Astrocyte of the hippocampus (primary cell): ENCODE measurements around the gene DEGS1.

Experiments used
- DNase-seq: peaks from one replicate; pipeline ENCODE4 v3.0.0; 2011; ENCODE audit warnings: low read depth, low spot score

DEGS1 gene

DNA sequence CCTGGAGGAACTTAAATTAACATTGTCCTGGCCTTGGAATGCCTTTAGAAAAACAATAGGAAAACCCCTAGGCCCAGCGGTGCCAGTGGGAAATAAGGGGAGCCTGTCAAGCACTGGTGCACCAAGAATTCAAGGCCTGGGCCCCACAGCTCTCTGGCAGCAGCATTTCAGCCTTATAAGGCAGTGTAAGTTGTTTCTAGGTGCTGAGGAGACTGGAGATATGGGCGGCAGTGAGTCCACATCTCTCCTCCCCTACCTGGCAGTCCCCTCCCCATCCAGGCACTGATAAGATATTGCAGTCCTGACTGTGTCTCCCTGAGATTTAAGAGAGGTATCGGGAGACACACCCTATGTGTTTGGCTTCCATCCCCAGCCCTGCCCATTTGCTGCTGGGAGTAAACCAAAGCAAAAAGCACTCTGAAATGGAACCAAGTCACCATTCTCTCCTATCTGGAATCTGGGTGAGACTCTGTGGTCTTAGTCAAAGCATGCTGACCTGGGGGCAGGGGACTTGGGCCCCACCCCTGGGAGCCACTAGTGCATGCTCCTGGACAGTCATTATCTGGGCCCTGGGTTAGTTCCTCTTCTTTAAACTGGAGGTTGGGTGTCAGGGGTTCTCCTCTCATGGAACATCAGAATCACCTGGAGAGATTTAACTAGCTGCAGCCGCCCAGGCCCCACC is 30.5 kb downstream of the DEGS1 start:
- peak; percentile 27 for DNase-seq

DNA sequence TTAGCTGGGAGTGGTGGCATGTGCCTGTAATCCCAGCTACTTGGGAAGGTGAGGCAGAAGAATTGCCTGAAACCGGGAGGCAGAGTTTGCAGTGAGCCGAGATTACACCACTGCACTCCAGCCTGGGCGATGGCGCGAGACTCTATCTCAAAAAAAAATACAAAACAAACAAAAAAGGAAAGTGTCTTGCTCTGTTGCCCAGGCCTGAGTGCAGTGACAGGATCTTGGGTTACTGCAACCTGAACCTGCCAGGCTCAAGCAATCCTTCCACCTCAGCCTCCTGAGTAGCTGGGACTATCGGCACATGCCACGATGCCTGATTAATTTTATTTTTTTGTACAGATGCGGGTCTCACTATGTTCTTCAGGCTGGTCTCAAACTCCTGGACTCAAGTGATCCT is 33.3 kb downstream of the DEGS1 start:
- DNase-seq, result no peak

DNA sequence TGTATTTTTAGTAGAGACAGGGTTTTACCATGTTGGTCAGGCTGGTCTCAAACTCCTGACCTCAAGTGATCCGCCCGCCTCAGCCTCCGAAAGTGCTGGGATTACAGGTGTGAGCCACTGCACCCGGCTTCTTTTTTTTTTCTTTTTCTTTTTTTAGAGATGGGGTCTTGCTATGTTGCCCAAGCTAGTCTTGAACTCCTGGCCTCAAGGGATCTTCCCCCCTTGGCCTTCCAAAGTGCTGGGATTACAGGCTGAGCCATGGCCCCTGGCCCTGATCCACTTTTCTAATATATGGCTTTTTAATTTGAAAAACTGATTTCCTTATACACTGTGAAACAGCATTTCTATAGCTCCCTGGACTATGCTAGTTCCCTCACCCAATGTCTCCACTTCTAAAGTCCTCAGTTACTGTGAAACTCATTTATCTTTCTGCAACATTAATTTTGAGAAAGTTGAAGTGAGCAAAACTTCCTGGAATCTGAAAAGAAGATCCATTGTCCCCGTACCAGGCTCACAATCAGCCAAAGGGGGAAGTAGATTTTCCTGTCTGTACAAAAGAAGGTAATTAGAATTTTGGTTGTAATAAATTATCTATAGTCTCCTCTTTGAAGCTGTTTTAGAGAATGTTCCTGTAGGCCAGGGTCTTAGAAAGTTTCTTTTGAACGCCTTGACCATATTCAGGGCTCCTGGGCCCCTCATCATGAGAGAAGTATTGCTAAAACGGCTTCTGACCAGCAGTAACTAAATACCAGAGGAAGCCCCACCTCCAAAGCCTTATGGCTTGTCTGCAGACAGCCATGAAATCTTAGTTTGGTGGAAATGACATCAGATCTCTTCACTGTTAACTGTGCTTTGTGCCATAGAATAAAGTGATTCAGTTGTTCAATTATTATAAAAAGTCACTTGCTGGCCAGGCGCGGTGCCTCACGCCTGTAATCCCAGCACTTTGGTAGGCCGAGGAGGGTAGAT is 34.9 kb downstream of the DEGS1 start:
- no peak for DNase-seq

DNA sequence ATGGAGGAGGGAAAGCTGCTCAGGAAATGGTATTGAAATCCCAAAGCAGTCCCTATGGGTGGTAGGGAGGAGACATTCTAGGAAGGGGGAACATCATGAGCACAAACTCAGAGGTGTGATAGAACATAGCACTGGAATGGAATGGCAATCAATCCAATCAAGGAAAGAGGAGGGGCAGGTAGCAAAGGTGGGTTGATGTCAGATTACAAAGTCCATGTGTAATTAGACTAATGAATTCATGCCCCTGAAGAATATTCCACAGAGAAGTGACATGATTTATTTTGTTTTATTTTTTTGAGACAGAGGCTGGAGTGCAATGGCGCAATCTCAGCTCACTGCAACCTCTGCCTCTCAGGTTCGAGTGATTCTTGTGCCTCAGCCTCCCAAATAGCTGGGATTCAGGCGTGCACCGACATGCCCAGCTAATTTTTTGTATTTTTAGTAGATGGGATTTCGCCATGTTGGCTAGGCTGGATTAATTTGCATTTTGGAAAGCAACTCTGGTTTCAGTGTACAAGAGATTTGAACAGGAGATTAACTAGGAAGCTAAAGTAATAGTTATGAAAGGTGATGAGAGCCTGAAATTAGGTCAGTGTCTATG is 36.1 kb downstream of the DEGS1 start:
- DNase-seq, result no peak

DNA sequence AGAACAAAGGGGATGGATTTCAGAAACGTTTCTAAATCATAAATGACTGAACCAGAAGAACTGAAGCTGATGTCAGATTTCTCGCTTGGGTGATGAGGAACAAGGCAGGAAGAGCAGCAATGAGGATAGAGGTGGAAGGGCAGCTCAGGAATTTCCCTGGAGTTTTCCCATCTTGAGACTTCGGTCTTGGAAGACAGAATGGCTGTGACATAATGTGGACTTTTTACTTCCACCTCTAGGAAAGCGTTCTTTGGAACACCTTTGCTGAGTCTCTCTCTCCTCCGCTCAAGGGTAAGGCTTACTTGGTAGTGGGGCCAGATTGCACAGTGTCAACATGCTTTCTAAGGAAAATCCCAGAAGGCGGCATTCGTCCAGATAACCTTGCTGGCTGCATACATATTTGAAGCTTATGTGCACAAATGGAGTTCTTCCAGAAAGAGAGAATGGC is 36.6 kb downstream of the DEGS1 start:
- DNase-seq, result no peak

DNA sequence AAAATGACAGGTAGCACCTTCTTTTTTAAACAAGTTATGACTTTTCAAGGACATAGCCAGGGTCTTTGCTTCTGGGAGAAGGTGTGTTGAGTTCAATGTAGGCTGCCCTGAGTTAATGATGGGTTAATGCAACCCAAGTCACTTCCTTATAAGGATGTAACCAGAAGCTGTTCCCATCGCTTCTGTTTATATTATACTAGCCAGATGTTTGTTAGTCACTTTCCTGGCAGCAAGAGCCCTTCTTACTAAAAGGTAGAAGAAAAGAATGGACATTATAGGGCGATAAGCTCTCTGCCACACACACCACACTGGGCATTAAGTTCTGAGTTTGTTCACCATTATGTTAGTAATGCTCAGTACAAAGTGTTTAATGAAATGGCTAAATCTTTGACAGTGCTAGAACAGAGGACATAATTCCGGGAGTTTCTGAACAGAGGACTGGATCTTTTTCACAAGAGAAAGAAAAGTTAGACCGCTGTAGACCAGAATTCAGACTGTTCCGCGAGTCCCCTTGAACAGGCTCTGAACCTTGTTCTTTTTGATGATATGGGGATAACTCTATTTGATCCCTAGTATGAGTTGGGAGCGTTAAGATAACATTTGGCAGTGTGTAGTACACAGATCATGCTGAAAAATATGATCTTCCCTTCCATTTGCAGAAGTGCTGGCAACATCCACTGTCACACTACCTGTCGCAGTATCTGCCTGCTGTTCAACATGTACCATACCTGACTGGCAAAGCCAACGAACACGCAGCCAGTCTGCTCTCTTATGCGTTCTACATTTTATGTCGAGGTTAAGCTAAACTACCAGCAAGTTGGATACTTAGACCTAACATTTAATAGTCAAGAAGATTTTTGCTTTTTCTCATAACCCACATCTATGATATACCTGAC is 41.0 kb downstream of the DEGS1 start:
- DNase-seq, result peak; percentile 76

DNA sequence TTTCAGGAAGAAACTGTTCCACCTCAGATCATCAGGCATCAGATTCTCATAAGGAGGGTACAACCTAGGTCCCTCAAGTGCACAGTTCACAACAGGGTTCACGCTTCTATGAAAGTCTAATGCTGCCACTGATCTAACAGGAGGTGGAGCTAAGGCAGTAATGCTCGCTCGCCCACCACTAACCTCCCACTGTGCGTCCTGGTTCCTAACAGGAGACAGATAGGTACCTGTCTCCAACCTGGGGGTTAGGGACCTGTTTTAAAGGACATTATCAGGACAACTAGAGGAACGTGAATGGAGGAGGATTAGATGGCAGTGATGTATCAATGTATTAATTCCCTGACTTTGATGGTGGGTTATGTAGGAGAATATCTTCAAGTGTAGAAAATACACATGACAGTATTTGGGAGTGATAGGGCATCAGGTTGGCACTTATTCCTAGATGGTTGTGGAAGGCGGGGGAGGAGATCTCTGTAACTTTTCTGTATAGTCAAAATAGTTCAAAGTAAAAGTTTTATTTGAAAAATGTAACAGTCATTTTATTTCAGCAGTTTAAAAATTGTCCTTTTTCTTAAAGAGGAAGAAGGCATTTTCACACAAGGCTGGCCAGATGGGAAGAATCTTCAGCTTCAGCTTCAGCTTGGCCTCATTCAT is 43.9 kb downstream of the DEGS1 start:
- DNase-seq, result no peak

DNA sequence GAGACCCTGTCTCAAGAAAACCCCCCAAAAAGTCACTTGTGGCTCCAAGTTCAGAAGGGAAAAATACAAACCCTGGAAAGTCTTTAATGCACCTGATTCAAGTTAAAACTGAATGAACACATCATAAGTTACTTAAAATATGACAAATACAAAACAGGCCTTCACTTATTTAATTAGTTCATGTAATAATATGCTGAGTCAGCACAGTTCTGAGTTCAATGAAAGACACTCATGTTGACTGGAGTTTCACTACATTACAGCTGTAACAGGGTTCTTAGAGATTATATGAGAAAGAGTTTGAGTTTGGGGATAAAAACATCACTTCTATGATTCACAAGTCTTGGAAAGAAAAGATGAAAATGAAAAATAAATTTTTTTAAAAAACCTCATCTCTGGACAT is 51.0 kb downstream of the DEGS1 start:
- no peak for DNase-seq

DNA sequence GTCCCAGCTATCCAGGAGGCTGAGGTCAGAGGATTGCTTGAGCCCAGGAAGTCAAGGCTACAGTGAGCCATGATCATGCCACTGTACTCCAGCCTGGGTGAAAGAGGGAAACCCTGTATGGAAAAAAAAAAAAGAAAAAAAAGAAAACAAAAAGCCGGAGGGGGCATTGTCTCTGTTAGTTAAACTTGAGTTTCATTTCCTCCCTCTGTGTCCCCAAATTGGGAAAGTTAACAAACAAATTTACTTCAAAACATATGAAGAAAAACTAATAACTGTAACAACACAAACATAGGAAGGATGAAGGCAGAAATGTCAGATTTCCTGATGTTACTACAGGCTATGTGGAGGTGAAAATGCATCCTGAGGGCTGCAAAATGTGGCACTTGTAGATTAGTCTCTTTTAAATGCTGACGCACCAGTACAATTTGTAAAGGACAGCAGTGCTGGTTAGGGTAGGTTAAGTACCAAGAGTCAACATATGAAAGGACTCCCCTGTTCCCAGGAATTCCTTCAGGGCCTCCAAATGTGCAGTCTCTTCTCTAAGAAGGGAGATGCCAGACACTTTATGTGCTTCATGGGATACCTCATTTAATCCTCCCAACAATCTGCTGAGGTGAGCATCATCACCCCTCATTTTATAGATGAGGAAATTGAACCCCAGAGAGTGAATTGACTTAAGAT is 52.9 kb downstream of the DEGS1 start:
- DNase-seq, result no peak

DNA sequence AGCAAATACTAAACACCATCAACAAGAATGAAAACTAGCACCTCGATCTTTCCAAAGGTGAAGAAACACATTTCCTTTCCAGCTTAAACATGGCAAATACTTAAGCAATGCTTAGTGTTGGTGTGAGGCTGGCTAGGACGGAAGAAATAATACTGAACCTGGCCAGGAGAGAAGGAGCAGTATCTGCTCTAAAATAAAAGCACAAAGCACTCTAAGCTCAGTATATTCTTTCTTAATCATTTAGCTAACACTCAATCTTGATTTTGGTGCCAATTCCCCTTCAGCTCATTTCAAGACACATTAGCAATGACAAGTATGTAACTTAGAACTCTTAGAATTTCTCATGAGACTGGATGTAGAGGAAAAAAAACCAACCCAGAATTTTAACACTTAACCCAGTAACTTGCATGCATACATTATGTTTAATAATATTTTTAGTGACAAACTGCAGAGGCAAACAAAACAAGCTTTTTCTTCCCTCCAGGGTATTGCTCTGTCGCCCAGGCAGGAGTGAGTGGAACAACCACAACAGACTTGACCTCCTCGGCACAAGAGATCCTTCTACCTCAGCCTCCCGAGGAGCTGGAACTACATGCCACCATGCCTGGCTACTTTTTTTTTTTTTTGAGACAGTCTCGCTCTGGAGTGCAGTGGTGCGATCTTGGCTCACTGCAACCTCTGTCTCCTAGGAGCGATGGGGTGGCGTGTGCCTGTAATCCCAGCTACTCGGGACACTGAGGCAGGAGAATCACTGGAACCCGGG is 54.3 kb downstream of the DEGS1 start:
- no peak for DNase-seq

DNA sequence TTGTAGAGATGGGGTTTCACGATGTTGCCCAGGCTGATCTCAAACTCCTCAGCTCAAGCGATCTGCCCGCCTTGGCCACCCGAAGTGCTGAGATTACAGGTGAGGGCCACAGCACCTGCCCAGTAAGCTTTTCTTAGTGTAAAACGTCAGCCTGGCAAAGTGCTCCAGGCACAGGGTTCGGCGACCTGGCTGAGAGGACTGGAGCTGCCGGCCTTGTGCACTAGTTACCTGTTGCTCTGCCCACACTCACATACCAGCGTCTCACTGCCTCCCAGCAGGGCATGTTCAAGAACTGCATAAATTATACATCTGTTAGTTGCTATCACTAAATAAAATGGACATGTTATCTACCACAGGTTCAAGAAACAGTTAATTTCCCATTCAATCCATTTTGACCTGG is 55.2 kb downstream of the DEGS1 start:
- no peak for DNase-seq

DNA sequence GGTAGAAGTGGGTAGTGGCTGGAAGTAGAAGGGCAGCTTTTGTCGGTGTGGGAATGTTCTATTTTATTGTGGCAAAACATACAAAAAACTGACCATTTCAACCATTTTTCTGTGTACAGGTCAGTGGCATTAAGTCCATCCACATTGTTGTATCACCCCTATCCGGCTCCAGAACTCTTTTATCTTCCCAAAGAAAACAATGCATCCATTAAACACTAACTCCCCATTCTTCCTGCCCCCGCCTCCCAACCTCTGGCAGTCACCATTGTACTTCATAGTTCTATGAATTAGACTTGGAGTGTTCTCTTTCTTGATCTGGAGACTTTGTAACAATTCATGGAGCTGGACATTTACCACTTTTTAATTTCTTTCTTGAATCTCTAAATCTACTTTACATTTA is 55.7 kb downstream of the DEGS1 start:
- no peak for DNase-seq
